SW480 (cell line): ENCODE results near the gene HTT.

Experiments
- DNase-seq: peaks from one replicate; pipeline ENCODE4 v3.0.0-alpha.2; 2016; ENCODE audit warnings: low spot score

Gene HTT

DNA sequence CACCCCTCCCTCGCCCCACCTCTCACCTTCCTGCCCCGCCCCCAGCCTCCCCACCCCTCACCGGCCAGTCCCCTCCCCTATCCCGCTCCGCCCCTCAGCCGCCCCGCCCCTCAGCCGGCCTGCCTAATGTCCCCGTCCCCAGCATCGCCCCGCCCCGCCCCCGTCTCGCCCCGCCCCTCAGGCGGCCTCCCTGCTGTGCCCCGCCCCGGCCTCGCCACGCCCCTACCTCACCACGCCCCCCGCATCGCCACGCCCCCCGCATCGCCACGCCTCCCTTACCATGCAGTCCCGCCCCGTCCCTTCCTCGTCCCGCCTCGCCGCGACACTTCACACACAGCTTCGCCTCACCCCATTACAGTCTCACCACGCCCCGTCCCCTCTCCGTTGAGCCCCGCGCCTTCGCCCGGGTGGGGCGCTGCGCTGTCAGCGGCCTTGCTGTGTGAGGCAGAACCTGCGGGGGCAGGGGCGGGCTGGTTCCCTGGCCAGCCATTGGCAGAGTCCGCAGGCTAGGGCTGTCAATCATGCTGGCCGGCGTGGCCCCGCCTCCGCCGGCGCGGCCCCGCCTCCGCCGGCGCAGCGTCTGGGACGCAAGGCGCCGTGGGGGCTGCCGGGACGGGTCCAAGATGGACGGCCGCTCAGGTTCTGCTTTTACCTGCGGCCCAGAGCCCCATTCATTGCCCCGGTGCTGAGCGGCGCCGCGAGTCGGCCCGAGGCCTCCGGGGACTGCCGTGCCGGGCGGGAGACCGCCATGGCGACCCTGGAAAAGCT, at the start of gene HTT, which contains the start of gene HTT-AS:
Gene HTT, plus strand, starts transcription at position 604 of the 768 bp plus-strand sequence. Its CDS starts 145 bp downstream, at position 749.
Gene HTT-AS, minus strand, starts transcription at position 461 of the 768 bp plus-strand sequence.
- peak; percentile 80 for DNase-seq

DNA sequence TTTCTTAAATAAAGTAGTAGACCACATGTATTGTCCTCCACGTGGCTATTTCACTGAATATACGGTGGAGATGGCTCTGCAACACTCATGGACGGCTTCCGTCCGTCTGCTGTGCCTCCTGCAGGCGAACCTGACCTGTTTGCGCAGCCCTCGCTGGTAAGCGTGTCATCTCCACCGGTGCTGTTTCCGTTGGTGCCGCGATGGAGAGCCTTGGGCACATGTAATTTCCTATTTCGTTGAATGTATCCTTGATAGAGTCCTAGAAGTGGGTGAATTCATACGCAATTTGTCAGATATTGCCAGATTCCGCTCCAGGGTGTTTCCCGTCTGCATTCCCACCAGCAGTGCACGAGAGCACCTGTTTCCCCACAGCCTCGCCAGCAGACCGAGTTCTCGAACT, 48.6 kb upstream of the HTT start:
- no peak for DNase-seq

DNA sequence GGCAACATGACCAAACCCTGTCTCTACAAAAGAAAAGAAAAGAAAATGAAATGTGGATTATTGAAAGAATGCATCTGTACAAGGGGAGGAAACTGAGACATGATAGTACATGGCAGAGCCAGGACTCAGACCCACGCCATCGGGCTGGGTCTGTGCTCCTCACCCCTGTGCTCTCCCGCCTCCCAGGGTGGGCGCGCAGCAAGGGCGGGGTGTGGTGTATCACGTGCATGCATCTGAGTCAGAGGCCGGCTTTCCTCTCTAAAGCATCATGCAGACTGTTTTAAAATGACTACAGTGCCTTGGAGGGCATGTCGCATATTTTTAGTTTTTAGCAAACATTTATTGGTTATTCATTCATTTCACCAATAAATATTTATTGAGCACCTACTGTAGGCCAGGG, 47.9 kb upstream of the HTT start:
- DNase-seq, result no peak

DNA sequence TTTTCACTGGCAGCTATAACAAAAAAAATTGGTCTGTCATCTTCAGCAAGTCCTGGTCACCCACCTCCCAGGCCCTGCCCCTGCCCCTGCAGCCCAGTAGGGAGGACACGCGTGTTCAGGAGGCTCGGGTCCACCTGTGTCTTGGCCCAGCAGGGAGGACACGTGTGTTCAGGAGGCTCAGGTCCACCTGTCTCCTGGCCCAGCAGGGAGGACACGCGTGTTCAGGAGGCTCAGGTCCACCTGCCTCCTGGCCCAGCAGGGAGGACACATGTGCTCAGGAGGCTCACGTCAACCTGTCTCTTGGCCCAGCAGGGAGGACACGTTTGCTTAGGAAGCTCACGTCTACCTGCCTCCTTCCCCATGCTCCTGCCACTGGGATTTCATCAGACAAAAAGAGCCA, 45.0 kb upstream of the HTT start:
- no peak for DNase-seq

DNA sequence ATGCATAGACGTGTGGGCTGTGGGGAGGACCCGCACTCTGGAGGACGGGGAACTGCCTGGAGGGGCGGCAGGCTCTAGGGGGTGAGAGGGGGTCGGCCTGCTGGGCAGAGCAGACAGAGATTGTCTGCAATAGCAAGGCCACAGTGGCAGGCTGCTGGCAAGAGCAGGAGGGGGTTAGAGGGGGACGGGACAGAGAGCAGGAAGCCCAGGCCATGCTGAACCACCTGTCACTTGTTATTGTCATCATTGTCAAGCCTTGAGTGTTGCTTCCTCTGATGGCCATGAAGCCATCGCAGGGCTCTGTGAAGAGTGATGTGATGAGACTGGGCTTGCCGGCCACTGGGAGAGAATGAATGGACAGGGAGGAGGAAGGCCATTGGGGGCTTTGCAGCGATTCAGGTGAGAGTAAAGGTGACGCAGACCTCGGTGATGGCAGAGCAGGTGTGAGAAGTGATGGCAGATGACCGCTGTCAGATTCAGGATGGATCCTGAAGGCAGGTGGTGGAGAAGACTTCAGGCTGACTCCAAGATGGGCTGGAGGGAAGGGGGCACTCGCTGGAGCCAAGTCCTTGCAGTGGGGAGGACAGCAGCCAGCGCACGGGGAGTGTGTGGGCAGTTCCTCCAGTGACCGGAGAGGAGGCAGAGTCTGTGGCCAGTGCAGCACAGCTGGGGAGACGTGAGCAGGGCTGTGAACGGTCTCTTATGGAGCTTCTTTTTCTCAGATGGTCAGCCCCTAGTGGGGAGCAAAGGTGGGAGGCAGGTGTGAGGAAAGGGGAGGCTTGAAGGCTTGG, 43.7 kb upstream of the HTT start:
- no peak for DNase-seq

DNA sequence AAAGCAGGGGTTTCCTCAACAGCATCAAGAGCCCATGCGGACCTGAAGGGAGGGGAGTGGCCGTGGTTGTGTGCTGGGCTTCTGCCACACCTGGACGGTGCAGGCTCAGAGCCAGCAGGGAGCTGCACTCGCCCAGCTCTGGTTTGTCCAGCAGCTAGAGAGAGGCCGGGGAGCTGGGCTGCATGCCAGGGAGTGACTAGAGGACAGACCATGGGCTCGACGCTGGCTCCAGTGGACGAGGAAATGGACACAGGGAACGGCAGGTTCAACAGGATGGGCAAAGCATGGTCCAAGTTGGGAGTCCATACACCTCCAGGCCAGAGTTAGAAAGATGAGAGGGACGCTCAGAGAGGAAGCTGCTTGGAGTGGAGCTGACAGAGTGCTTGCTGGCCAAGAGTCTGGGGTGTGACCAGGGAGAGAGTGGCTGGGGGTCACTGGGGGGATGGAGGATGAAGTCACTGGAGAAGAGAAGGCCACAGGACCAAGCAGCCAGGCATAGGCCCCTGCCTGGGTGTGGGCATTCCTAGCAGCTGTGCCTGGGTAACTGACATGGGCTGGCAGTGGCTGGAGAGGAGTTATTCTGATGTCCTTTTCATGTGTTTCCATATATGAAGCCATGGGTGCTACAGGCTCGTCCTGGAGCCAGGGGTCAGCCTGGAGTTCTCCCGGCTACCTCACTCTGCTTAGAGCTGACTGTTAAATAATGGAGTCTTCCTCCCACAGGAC, 43.0 kb upstream of the HTT start:
- no peak for DNase-seq

DNA sequence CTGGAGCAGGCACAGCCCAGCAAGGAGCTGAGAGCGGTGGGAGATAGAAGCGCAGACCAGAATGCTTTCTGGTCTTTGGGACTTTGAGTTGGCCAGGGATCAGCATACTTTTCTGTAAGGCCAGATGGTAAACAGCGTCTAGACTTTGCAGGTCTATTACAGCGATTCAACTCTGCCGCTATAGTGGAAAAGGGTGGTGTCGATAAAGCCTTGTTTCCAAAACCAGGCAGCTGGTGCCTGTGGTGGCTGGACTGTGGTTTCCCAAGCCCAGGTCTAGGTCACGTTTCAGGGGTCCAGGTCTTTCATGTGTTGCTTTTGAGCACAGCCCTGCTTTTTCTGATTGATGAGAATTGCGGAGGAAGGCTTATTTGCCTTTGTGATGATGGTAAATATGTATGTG, 40.2 kb upstream of the HTT start:
- no peak for DNase-seq

DNA sequence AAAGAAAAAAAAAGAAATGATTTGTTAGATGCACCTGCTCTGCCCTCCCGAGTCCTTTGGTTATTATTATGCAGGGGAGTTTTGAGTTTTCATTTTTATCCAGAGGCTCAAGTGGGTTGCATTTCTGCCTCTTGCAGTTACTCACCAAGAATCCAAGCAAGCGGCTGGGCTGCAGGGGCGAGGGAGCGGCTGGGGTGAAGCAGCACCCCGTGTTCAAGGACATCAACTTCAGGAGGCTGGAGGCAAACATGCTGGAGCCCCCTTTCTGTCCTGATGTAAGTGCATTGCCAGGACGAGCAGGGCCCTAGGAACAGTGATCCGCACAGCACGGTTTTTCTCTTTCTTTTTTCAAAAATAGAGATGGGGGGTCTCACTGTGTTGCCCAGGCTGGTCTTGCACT, 39.2 kb upstream of the HTT start:
- DNase-seq, result no peak

DNA sequence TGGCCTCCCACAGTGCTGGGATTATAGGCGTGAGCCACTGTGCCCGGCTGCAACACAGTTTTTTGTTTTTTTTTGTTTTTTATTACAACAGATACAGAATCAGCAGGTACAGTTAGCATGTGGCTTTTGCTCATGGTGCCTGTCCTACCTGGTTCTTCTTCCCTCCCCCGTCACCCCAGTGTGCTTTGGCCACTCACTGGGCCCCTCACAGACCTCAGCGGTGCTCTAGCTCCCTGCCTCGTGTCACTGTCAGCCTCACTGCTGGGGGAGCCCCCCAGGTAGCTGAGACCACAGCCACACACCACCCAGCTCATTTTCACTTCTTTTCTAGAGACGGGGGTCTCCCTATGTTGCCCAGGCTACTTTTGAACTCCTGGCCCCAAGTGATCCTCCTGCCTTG, 38.8 kb upstream of the HTT start:
- DNase-seq, result no peak

DNA sequence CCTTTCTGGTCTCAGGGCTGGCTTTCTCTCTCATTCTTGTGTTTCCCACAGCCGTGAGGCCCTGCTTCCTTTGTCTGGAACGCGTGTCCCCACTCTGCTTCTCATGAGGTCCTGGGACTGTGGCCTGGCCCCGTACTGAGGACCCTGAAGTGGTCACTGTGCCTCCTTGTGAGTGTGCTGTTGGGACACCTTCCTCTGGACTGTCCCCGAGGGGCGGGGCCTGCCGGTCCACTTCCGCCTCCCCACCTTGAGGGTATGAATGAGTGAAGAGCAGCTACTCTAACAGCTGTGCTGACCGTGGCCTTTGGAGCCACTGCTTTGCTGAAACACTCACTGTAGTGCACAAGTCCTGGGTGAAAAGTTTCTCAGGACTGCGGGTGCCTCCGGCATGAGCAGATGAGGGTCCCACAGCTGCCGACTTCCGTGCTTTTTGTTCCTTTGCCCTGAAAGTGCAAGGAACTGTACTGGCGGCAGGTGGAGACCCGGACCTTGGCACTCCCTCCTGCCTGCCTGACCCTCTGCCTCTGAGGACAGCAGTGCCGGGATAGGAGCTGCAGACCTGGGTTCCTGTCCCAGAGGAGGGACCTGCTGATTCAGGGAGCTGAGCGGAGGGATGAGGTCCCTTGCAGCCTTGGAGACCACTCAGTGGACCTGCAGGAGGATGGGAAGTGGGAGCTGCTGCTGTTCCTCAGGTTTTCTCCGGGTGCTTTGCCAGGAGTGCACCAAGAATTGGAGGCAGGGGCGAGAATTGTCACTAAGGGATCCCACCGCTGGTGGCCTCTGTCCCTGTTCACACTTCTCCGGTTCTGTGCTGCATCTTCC, 38.1 kb upstream of the HTT start:
- DNase-seq, result no peak

DNA sequence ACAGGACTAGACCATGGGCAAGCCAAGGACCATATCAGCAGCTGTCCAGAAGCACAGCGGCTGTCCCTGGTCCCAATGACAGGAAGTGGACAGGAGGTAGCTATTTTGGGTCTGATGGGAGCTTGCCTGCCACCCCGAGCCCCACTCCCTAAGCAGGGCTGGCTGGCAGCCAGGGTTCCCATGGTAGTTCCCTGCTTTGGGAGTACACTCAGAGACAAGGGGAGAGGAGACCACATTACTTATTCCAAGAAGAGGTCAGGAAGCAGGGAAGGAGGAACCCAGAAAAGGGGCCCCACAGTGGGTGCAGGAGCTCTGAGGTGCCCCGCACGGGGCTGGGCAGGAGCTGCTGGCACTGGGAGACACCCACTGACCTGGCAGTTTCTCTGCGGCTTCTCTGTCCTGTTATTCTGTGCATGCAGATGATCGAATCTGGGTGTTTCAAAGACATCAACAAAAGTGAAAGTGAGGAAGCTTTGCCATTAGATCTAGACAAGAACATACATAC, 36.5 kb upstream of the HTT start:
- DNase-seq, result no peak

DNA sequence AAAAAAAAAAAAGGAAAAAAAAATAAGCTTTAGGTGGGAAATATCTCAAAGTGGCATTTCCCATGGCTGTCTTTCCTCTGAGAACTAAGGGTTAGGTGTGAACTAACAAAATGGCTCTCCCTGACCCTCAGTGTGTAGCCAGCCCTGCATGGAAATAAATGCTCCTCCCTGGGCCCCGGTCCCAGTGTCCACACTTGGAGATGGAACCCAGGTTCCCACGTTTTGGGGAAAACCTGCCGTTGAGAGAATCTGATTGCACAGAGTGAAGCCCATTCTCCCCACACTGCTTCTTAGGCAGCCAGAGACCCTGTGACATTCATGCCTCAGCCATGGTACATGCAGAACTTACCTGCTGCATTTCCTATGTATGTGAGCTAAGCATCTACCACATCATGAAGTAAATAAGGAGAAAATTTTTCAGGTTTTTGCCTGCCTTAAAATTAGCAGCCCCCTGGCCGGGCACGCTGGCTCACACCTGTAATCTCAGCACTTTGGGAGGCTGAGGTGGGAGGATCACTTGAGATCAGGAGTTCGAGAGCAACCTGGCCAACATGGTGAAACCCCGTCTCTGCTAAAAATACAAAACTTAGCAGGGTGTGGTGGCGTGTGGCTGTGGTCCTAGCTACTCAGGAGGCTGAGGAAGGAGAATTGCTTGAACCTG, 34.6 kb upstream of the HTT start:
- no peak for DNase-seq

DNA sequence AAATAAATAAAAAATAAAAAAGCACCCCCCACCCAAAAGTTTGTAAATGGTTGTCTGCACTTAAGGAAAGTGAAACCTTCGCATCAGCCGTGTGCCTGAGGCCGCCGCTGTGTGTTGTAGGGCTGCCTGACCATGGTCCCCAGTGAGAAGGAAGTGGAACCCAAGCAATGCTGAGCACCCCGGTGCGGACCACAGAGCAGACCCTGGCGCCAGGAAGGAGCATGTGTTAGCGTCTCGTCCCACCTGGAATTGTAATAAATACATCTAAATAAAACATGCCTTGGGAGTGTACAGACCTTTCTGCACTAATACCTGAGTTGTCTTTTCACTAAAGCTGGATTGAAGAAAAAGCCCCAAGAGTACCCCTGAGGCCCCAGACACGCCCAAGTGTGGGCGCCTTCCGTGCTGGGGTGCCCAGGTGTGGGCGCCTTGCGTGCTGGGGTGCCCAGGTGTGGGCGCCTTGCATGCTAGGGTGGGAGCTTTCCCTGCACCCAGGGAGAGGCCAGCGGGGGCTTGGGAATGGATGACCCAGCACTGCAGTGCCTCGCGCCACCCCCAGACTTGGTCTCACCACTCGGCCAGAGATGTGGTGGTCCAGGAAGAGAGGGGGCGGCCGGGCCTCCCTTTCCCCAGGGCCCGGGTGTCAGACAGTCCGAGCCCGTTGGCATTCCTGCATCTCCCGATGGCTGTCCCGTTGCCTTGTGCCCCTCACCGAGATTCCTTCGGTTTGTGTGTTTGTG, 33.9 kb upstream of the HTT start:
- no peak for DNase-seq

DNA sequence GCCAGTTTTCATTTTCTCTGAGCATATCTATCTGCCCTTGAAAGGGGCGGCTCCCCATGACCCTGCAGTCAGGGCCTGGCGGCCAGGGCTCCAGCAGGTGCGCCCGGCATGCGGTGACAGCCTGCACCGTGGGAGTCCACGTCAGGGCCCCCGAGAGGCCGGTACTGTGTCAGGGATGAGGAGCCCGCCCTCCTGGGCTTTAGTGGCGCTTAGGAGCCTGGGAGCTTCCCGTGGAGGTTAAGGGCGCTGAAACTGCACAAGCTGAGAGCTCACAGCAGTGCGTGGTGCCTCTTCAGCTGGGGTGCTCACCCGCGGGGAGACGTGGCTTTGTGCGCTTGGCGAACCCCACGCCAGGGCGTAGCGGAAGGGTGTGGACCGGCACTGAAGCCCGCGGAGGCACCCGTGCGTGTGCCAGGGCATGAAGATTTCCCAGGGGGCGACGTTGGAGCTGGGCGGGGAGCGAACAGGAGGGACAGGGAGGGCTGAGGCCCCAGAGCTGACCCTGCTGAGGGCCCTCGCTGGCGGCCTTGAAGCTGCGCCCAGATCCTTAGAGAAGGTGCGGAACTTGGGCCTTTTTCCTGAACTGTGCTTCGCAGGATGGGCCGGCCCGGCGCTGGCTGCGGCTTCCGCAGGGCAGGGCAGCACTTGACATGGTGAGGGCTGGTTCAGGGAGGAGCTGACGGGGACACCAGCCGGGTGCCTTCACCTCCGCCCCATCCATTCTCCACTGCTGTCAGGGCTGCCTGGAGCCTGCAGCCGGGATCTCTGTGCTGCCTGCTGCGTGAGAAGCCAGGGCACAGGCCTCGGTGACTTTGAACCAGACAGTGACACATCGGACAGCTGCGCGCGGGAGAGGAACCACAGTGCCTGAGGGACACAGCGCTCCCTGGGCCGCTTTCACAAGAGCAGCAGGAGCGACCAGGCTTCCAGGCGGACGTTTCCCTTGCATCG, 33.0 kb upstream of the HTT start:
- DNase-seq, result peak; percentile 81

DNA sequence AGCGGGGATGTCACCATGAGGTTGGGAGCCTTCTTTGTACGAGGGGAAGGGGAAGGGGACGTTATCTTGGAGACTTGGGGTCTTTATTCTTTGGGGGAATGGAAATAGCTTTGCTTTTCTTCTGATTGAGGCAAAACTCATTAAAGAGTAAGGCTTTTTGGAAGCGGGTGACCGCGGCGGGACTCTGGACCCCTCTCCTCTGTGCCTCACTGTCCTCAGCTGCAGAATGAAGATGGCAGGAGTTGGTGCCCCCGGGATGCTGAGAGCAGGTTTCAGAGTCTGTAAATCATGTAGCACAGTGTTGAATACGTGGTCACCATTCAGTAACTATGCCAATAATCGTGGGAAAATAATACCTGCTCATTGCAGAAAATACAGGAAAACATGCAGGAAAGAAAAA, 32.3 kb upstream of the HTT start:
- no peak for DNase-seq

DNA sequence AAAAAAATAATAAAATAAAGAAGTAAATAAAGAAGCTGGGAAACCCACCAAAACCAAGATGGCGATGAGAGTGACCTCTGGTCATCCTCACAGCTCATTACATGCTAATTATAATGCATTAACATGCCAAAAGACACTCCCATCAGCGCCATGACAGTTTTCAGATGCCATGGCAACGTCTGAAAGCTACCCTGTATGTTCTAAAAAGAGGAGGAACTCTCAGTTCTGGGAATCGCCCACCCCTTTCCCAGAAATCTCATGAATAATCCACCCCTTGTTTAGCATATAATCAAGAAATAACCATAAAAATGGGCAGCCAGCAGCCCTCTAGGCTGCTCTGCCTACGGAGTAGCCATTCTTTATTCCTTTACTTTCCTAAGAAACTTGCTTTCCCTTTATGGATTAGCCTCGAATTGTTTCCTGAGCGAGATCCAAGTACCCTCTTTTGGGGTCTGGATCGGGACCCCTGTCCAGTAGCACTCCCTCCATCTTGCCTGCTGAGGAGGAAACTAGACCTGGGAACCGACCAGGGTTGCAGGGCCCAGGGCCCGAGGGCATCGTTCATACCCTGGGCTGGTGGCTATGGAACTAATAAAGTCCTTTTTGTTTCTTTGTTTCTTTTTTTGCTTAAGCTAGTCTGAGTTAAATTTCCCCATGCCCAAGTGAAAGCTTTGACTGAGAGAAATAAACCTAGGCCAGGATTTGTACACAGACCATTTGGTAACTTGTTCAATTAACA, 31.0 kb upstream of the HTT start:
- DNase-seq, result no peak

DNA sequence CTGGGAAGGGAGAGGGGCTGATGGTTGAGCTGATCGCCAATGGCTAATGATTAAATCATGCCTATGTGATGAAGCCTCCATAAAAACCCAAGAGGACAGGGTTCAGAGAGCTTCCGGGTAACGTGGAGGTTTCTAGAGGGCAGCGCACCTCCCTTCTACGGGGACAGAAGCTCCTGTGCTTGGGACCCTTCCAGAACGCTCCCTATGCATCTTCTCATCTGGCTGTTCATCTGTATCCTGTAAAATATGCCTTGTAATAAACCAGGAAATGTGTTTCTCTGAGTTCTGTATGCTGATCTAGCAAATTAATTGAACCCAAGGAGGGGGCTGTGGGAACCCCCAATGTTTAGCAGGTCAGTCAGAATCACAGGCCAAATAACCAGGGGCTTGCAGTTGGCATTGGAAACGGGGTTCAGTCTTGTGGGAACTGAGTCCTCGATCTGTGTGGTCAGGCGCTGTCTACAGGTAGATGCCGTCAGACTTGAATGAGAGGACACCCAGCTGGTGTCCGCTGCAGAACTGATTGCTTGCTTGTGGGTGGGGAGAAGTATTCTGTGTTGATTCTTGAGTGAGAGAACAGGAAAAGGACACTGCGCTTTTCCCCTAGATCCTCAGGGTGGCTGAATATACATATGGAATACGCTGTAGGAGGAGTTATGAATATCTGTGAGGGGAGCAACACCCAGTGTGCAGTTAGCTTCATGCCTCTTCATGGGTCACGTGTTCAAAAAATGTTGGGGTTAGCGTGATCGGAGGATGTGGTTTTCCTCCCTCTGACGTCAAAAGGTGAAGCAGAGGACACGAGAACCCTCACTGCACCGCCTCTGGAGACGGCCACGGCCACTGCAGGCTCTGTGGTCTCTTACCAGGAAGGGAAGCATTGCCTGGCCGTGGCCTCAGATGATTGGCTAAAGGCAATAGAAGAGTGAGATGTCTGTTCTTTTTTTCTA, 29.3 kb upstream of the HTT start:
- DNase-seq, result peak; percentile 49
